ENCODE measurements around the gene TNNT3. TPM values are rescaled to one million over a fixed set of nuclear protein-coding genes. Genes with fewer than 3 reads are reported as not detected.

Gene TNNT3
- total and polyA plus RNA-seq, 2 of the 4 experiments (the other 2 are of a cell fraction), result not detected

DNA sequence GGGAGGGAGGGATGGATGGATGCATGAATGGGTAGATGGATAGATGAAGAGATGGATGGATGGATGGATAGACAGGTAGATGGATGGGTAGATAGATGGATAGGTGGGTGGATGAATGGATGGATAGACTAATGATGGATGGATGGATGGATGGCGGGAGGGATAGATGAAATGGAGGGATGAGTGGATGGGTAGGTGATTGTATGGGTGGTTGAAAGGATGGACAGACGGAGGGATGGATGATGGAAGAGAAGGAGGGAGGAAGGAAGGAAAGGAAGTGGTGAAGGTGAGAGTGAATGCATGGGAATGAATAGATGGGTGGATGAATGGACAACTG lies 3.7 kb upstream of the TNNT3 start:
- no peak overlapping the region for H2BK120ac ChIP-seq (ENCODE audit: low read depth, low read length)
- no TSS peak for BruUV-seq (replicated peaks)
- no peaks in the 10 kb centered on the region; the same call in 1 of the 2 replicates for H4K20me1 ChIP-seq (ENCODE audit: insufficient read depth, low read length)
- dilution Hi-C loops (cut with HindIII; ENCODE audit: low sequenced_read_pairs, unreplicated experiment), result no loop called here
- no peaks in the 10 kb centered on the region for H3K9me3 ChIP-seq (ENCODE audit: control insufficient read depth, insufficient read depth, low read length)
- H2BK5ac ChIP-seq (ENCODE audit: low read depth, low read length, poor library complexity, severe bottlenecking), result no peak overlapping the region
- TF ChIP-seq NFE2L2 (IDR thresholded peaks at IDR 0.05; ENCODE audit: low read depth, low read length), result no peak
- TF ChIP-seq MAZ (IDR thresholded peaks at IDR 0.05; ENCODE audit: borderline replicate concordance, low read depth, low read length), result no peak
- TF ChIP-seq RAD21 (IDR thresholded peaks at IDR 0.05; ENCODE audit: low read length), result no peak
- TF ChIP-seq, protein P1, sequence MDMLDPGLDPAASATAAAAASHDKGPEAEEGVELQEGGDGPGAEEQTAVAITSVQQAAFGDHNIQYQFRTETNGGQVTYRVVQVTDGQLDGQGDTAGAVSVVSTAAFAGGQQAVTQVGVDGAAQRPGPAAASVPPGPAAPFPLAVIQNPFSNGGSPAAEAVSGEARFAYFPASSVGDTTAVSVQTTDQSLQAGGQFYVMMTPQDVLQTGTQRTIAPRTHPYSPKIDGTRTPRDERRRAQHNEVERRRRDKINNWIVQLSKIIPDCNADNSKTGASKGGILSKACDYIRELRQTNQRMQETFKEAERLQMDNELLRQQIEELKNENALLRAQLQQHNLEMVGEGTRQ (IDR thresholded peaks at IDR 0.05; ENCODE audit: low read depth, low read length), result no peak
- TF ChIP-seq BHLHE40 (IDR thresholded peaks at IDR 0.05; ENCODE audit: low read depth, low read length), result no peak
- no peak for TF ChIP-seq MXI1 (IDR thresholded peaks at IDR 0.05; ENCODE audit: borderline replicate concordance, low read depth, low read length)
- WGBS, 2 experiments (ENCODE audit: extremely low coverage in 2 of 2, insufficient read length in 1 of 2), result 85 to 100% methylated on average over 1 to 2 of the region's 2 CpGs
- H3K9me1 ChIP-seq (ENCODE audit: insufficient read depth, low read length), result no peaks in the 10 kb centered on the region
- no peak overlapping the region for H2AFZ ChIP-seq (replicated peaks; ENCODE audit: low read length, poor library complexity)
- no peak overlapping the region for H3K14ac ChIP-seq (replicated peaks; ENCODE audit: low read depth, low read length)
- DNase-seq (no peak), ATAC-seq (ENCODE audit: low read depth) (no peak)
- in situ Hi-C loops (cut with MboI; ENCODE audit: low sequenced_read_pairs), result no loop called here
- no peaks in the 10 kb centered on the region for H3K36me3 ChIP-seq (ENCODE audit: control insufficient read depth, insufficient read depth, low read length)
- H3K23ac ChIP-seq (ENCODE audit: low read depth, low read length), result no peak overlapping the region
- no peak overlapping the region for H3K27ac ChIP-seq (ENCODE audit: insufficient read depth, low read length)
- no peak overlapping the region for H3K18ac ChIP-seq (ENCODE audit: low read depth, low read length)
- ChIA-PET POLR2A (ENCODE audit: unreplicated experiment) (no interaction called here), CTCF (no interaction called here)
- H4K8ac ChIP-seq (ENCODE audit: low read depth in 2 of 2, low read length in 2 of 2), result no peak overlapping the region
- no peak overlapping the region for H3K9ac ChIP-seq (ENCODE audit: low read depth, low read length)
- H3K79me1 ChIP-seq (ENCODE audit: low read depth in 1 of 2, low read length in 2 of 2), result no peaks in the 10 kb centered on the region
- H3K4me3 ChIP-seq (ENCODE audit: insufficient read depth, low read depth, low read length), result no peak overlapping the region
- no peak overlapping the region for H2BK15ac ChIP-seq (ENCODE audit: low read depth, low read length)
- no peak overlapping the region for H2AK5ac ChIP-seq (ENCODE audit: low read depth, low read length)
- H2BK20ac ChIP-seq (ENCODE audit: low read depth, low read length), result no peak overlapping the region
- no peak overlapping the region for H3K4me2 ChIP-seq (ENCODE audit: low read depth, low read length)
- no peaks in the 10 kb centered on the region for H3K4me1 ChIP-seq (ENCODE audit: control insufficient read depth, insufficient read depth, low read length)
- H3K27me3 ChIP-seq (ENCODE audit: control insufficient read depth, insufficient read depth, low read length), result peaks cover 6% of the 10 kb centered on the region; the same call in 1 of the 2 replicates
- intact Hi-C loops (cut with micrococcal nuclease), result no loop called here
- H3K56ac ChIP-seq (ENCODE audit: extremely low read depth, insufficient read depth, low read length), result no peak overlapping the region
- no peak overlapping the region for H4K91ac ChIP-seq (ENCODE audit: insufficient read depth, low read depth, low read length)
- H4K5ac ChIP-seq (ENCODE audit: low read depth, low read length), result no peak overlapping the region
- H3K4ac ChIP-seq (ENCODE audit: low read depth, low read length), result no peak overlapping the region
- no peak overlapping the region for H2AK9ac ChIP-seq (replicated peaks; ENCODE audit: low read depth, low read length, poor library complexity)

Data from IMR-90 (cell line).